Duodenal mucosa (tissue), 2 donors: ENCODE measurements around the gene TSC22D2.

Source experiments
- H3K27ac ChIP-seq: one replicate; pipeline ENCODE4 v1.7.0; 2013; ENCODE audit warnings: low read depth, low read length
- H3K27me3 ChIP-seq, 2 donors: one replicate each; pipeline ENCODE4 v1.7.0; 2013; ENCODE audit warnings: low read length in 2 of 2, control low read depth in 1 of 2; ENCODE audit not compliant: insufficient read depth in 2 of 2, control insufficient read depth in 1 of 2
- H3K36me3 ChIP-seq, 2 donors: one replicate each; pipeline ENCODE4 v1.7.0; 2013; ENCODE audit warnings: low read length in 2 of 2, control low read depth in 1 of 2; ENCODE audit not compliant: insufficient read depth in 2 of 2, control insufficient read depth in 1 of 2
- H3K4me1 ChIP-seq, 2 donors: one replicate each; pipeline ENCODE4 v1.7.0; 2013; ENCODE audit warnings: low read length in 2 of 2, control low read depth in 1 of 2; ENCODE audit not compliant: insufficient read depth in 2 of 2, control insufficient read depth in 1 of 2
- H3K4me3 ChIP-seq, 2 donors: one replicate each; pipeline ENCODE4 v1.7.0; 2013; ENCODE audit warnings: low read length in 2 of 2, low read depth in 1 of 2
- H3K9ac ChIP-seq, 2 donors: one replicate each; pipeline ENCODE4 v1.7.0; 2013; ENCODE audit warnings: low read length in 2 of 2, low read depth in 1 of 2
- H3K9me3 ChIP-seq, 2 donors: one replicate each; pipeline ENCODE4 v1.7.0; 2013; ENCODE audit warnings: low read length in 2 of 2, control low read depth in 1 of 2; ENCODE audit not compliant: control insufficient read depth in 1 of 2

TSC22D2 gene

GRCh38 chr3:150411546-150411945 lies 3.4 kb downstream of the TSC22D2 start:
- Histone ChIP-seq H3K27ac (no peak overlapping the region), H3K4me1 (peaks cover 20 to 28% of the 10 kb centered on the region in 2 donors), H3K9ac (peak overlapping the region; percentile 99 to 100), H3K9me3 (no peaks in the 10 kb centered on the region), H3K27me3 (no peaks in the 10 kb centered on the region), H3K4me3 (peak overlapping the region; percentile 94 to 99), H3K36me3 (peaks cover 0 to 3% of the 10 kb centered on the region in 2 donors)

DNA sequence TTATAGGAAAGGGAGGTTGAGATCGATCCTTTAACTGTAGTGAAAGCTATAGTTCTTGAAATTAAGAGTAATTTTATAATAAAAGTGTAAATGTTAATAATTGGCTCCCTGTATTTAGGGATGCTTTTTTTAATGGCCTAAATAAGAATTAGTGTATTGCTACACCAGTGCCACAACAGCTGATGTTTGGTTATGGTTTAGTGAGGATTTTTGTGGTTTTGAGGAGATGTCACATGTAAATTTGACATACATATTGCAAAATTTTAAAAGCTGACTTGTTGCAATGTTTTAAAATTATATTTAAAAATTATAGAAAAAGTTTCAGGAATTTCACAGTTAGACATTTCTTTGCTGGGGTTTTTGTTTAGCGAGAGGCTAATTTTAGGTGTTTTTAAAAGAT lies 3.9 kb downstream of the TSC22D2 start:
- Histone ChIP-seq H3K27ac (no peak overlapping the region), H3K4me1 (peaks cover 20 to 27% of the 10 kb centered on the region in 2 donors), H3K27me3 (no peaks in the 10 kb centered on the region), H3K9ac (peak overlapping the region; percentile 99 to 100), H3K4me3 (peak overlapping the region; percentile 94 to 99), H3K9me3 (no peaks in the 10 kb centered on the region), H3K36me3 (peaks cover 0 to 3% of the 10 kb centered on the region in 2 donors)

- peaks cover under 1 to 3% of the 10 kb centered on the region in 2 donors for H3K36me3 ChIP-seq
- H3K27me3 ChIP-seq: no peaks in the 10 kb centered on the region
- H3K9ac ChIP-seq: peak overlapping the region; percentile 29 to 100
- peaks cover 20 to 30% of the 10 kb centered on the region in 2 donors for H3K4me1 ChIP-seq
- H3K4me3 ChIP-seq: peak overlapping the region; percentile 94 to 99
- no peaks in the 10 kb centered on the region for H3K9me3 ChIP-seq
- no peak overlapping the region for H3K27ac ChIP-seq
These were observed 4.6 kb downstream of the TSC22D2 start for GRCh38 chr3:150412561-150413231.

GRCh38 chr3:150414258-150414657 lies 6.2 kb downstream of the TSC22D2 start:
- no peaks in the 10 kb centered on the region for H3K27me3 ChIP-seq

GRCh38 chr3:150414959-150415358 lies 6.9 kb downstream of the TSC22D2 start:
- Histone ChIP-seq H3K27ac (no peak overlapping the region), H3K27me3 (no peaks in the 10 kb centered on the region), H3K9me3 (no peaks in the 10 kb centered on the region), H3K4me3 (peak overlapping the region in 1 of 2 donors; percentile 99), H3K36me3 (peaks cover 3 to 4% of the 10 kb centered on the region in 2 donors), H3K4me1 (peaks cover 22 to 48% of the 10 kb centered on the region in 2 donors), H3K9ac (no peak overlapping the region)

More at GRCh38 chr3:150414258-150414657, 6.2 kb downstream of the TSC22D2 start:
- Histone ChIP-seq H3K4me3 (peak overlapping the region; percentile 94 to 99), H3K9me3 (no peaks in the 10 kb centered on the region), H3K27ac (no peak overlapping the region), H3K4me1 (peaks cover 22 to 41% of the 10 kb centered on the region in 2 donors), H3K36me3 (peaks cover 3 to 4% of the 10 kb centered on the region in 2 donors), H3K9ac (no peak overlapping the region)

DNA sequence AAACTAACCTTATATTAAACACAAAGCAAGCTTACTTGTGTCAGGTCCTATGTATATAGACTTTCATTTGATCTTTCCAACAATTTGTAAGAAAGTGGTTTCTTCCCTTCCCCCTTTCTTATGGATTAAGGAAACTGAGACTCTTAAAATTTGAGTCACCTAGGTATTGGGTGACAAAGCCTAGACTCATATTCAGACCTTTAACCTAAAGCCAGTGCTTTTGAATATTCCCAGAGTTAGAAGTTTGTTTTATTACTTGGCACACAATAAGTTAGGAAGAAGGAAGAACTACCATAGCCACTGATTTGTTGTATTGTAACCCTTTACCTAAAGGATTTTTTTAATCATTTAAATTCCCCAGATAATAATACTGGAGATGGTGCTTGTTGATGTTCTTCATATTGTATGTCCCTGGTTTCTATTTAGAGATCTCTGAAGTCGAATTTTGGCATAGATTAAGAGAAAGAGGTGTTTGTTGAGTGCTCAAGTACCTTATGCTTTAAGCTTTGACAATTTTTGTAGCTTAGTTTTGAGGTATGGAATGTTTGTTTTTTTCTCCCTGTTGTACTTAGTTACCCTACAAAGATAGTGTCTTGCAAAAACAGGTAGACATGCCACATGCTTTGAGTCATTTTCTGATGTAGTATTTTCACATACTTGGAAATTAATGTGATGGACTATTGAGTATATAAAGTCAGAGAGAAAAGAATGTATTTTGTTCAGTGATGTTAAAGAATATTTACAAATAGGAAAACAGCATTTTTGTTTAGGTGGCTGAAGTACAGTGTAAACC lies 11.2 kb downstream of the TSC22D2 start:
- Histone ChIP-seq H3K4me1 (peaks cover 12 to 43% of the 10 kb centered on the region in 2 donors), H3K9me3 (no peaks in the 10 kb centered on the region), H3K9ac (no peak overlapping the region), H3K27ac (no peak overlapping the region), H3K36me3 (peaks cover 3 to 7% of the 10 kb centered on the region in 2 donors), H3K4me3 (no peak overlapping the region), H3K27me3 (no peaks in the 10 kb centered on the region)

DNA sequence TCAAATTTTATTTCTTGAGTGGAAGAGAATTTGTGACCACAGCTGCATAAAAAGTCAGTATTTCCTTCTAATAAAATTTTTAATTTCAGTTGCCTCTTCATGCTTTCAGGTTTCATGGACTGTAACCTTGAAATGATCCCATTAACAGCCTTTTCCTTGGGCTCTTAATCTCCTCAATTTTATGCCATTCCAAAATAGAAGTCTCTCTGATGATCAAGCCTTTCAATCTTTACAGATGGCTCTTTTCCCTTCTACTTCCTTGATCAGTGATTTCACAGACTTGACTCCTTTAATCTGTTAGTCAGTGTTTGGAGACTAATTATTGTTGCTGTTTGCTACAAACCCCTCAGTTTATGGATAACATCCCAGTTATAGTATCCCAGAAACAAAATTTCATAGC lies 11.9 kb downstream of the TSC22D2 start:
- Histone ChIP-seq H3K4me3 (no peak overlapping the region), H3K36me3 (peaks cover 3 to 7% of the 10 kb centered on the region in 2 donors), H3K9ac (no peak overlapping the region), H3K27me3 (no peaks in the 10 kb centered on the region), H3K4me1 (peaks cover 6 to 41% of the 10 kb centered on the region in 2 donors), H3K9me3 (no peaks in the 10 kb centered on the region), H3K27ac (no peak overlapping the region)

DNA sequence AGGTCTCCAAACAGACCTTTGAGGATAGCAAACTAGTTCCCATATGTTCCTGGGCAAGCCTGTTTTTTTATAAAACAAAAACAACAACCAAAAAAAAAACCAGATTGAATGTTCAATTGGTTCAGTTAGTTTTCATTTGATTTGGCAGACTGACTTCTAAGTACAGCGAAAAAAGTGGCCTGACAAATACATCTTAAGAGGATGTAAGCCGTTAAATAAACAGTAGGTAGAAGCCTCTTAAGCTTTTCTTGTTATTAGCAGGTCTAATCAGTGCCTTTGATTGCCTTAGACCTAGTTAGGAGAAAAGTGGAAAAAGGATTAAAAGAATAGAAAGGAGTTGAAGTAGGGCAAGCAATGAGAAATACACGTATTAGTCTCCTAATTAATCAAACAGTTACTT lies 13.2 kb downstream of the TSC22D2 start:
- Histone ChIP-seq H3K4me1 (peaks cover 3 to 29% of the 10 kb centered on the region in 2 donors), H3K36me3 (peaks cover 0 to 7% of the 10 kb centered on the region in 2 donors)

GRCh38 chr3:150421799-150422548 lies 13.9 kb downstream of the TSC22D2 start:
- Histone ChIP-seq H3K27ac (no peak overlapping the region), H3K4me1 (peaks cover 3 to 28% of the 10 kb centered on the region in 2 donors), H3K9ac (no peak overlapping the region), H3K4me3 (no peak overlapping the region), H3K27me3 (no peaks in the 10 kb centered on the region), H3K36me3 (peaks cover 0 to 7% of the 10 kb centered on the region in 2 donors), H3K9me3 (no peaks in the 10 kb centered on the region)

More for the DNA sequence above, 13.2 kb downstream of the TSC22D2 start:
- Histone ChIP-seq H3K27me3 (no peaks in the 10 kb centered on the region), H3K4me3 (no peak overlapping the region), H3K9ac (no peak overlapping the region), H3K9me3 (no peaks in the 10 kb centered on the region), H3K27ac (no peak overlapping the region)
